PC-3 (cell line): ENCODE results near the gene CARD11. TPM values are rescaled to one million over a fixed set of nuclear protein-coding genes. Genes with fewer than 3 reads are reported as not detected.

Experiments used
- ATAC-seq: fragments of 200-7000 bp; cut with Tn5 transposase; 2 replicates; pipeline ENCODE4 v1.9.1; 2020; ENCODE audit warnings: mild to moderate bottlenecking, moderate library complexity
- BruUV-seq: library from RNA; stranded (reverse); fragments of 400-500 nt; replicated peaks from 2 replicates; lab custom pipeline; 2021; lab: Mats Ljungman, UMichigan
- CTCF ChIA-PET: fragments of 300-600 bp; sonication (Branson Sonifier 250); formaldehyde crosslinking; loops from one replicate; lab custom pipeline; 2022; ENCODE audit warnings: antibody characterized with exemption; lab: Charles Lee
- POLR2A ChIA-PET: fragments of 300-600 bp; sonication (Branson Sonifier 250); formaldehyde crosslinking; loops from one replicate; lab custom pipeline; 2022; ENCODE audit warnings: antibody characterized with exemption; ENCODE audit not compliant: unreplicated experiment; lab: Charles Lee
- DNase-seq: peaks from one replicate; pipeline ENCODE4 v3.0.0-alpha.2; 2015
- H2AFZ ChIP-seq: fragments of 300-600 bp; sonication (generic); 2 replicates; pipeline ENCODE4 v1.6.0; 2016; ENCODE audit warnings: antibody characterized with exemption, low read length
- H3F3A ChIP-seq: fragments of 300-600 bp; sonication (generic); one replicate; pipeline ENCODE4 v1.6.0; 2017; ENCODE audit warnings: antibody characterized with exemption, low read length, control low read depth, mild to moderate bottlenecking; ENCODE audit not compliant: unreplicated experiment
- H3K27ac ChIP-seq: fragments of 300-600 bp; sonication (generic); 2 replicates; pipeline ENCODE4 v1.5.1; 2016; ENCODE audit warnings: mild to moderate bottlenecking, low read length
- H3K27me3 ChIP-seq: fragments of 300-600 bp; sonication (generic); 2 replicates; pipeline ENCODE4 v1.6.1; 2016; ENCODE audit warnings: low read length, mixed read lengths
- H3K36me3 ChIP-seq: fragments of 300-600 bp; sonication (generic); 2 replicates; pipeline ENCODE4 v1.6.1; 2016; ENCODE audit warnings: low read depth, mixed run types, low read length, mixed read lengths
- H3K4me1 ChIP-seq: fragments of 300-600 bp; sonication (generic); 2 replicates; pipeline ENCODE4 v1.5.1; 2016; ENCODE audit warnings: low read length; ENCODE audit not compliant: insufficient read depth
- H3K4me2 ChIP-seq: fragments of 300-600 bp; sonication (generic); 2 replicates; pipeline ENCODE4 v1.6.0; 2016; ENCODE audit warnings: low read length
- H3K4me3 ChIP-seq: fragments of 300-600 bp; sonication (generic); 2 replicates; pipeline ENCODE4 v1.5.1; 2016; ENCODE audit warnings: mild to moderate bottlenecking, low read length, mixed read lengths
- H3K79me2 ChIP-seq: fragments of 300-600 bp; sonication (generic); 2 replicates; pipeline ENCODE4 v1.6.1; 2017; ENCODE audit warnings: low read length, mixed read lengths
- H3K9ac ChIP-seq: fragments of 300-600 bp; sonication (generic); 2 replicates; pipeline ENCODE4 v1.6.0; 2016; ENCODE audit warnings: mild to moderate bottlenecking, low read length
- H3K9me2 ChIP-seq: fragments of 300-600 bp; sonication (generic); replicated peaks from 2 replicates; pipeline ENCODE4 v1.6.1; 2016; ENCODE audit warnings: mixed run types, low read length, mixed read lengths
- H3K9me3 ChIP-seq: fragments of 300-600 bp; sonication (generic); 2 replicates; pipeline ENCODE4 v1.6.1; 2016; ENCODE audit warnings: low read length, mixed read lengths
- H4K20me1 ChIP-seq: fragments of 300-600 bp; sonication (generic); 2 replicates; pipeline ENCODE4 v1.6.1; 2016; ENCODE audit warnings: low read length, mixed read lengths
- EZH2 ChIP-seq: fragments of 300-600 bp; sonication (generic); IDR thresholded peaks from one replicate; pipeline ENCODE4 v1.6.1; 2017; ENCODE audit warnings: antibody characterized with exemption, mild to moderate bottlenecking, low read length; ENCODE audit not compliant: unreplicated experiment
- EZH2phosphoT487 ChIP-seq: fragments of 300-600 bp; sonication (generic); IDR thresholded peaks from 2 replicates; pipeline ENCODE4 v1.6.1; 2018; ENCODE audit warnings: mild to moderate bottlenecking, antibody characterized with exemption, low read length, borderline replicate concordance
- intact Hi-C: fragments of 100-400 bp; cut with micrococcal nuclease; formaldehyde crosslinking; loops from 2 replicates; pipeline ENCODE4 v1.9.0; 2023
- total RNA-seq: library from RNA; depleted of rRNA; stranded (reverse); fragments of >200 nt; gene quantifications from 2 replicates; pipeline ENCODE4 v1.2.3, GENCODE V29; 2014
- TF ChIP-seq, protein P1 (sequence below): fragments of 300-600 bp; sonication (generic); conservative IDR thresholded peaks from 2 replicates; pipeline ENCODE4 v1.5.1; 2017; ENCODE audit warnings: antibody characterized with exemption, low read depth, mild to moderate bottlenecking, low read length

The CARD11 gene
- total RNA-seq, 1 experiment from 2014 or later = not detected

DNA sequence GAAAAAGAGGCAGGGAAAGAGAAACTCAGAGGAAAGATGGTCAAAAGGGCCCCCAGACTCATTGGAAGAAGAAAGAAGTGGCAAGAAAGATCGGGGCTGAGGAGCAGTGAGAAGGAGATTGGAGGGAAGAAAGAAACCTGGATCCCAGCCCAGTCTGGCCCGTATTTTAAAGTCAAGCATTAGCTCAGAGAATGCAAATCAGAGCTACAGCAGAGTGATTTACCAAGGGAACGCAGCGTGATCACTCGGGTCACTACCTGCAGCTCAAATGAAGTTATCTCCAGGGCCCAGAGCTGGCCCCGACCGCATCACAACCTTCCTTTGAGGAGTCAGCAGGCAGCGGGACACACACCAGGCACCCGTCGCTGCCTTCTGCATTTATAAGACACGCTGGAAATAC is 72.8 kb downstream of the CARD11 start:
- no peak overlapping the region for H3K27ac ChIP-seq
- no peak overlapping the region for H2AFZ ChIP-seq
- no peaks in the 10 kb centered on the region for H3K9me2 ChIP-seq
- no peaks in the 10 kb centered on the region for H3K4me1 ChIP-seq
- TF ChIP-seq EZH2phosphoT487 = no peak
- TF ChIP-seq, protein P1, sequence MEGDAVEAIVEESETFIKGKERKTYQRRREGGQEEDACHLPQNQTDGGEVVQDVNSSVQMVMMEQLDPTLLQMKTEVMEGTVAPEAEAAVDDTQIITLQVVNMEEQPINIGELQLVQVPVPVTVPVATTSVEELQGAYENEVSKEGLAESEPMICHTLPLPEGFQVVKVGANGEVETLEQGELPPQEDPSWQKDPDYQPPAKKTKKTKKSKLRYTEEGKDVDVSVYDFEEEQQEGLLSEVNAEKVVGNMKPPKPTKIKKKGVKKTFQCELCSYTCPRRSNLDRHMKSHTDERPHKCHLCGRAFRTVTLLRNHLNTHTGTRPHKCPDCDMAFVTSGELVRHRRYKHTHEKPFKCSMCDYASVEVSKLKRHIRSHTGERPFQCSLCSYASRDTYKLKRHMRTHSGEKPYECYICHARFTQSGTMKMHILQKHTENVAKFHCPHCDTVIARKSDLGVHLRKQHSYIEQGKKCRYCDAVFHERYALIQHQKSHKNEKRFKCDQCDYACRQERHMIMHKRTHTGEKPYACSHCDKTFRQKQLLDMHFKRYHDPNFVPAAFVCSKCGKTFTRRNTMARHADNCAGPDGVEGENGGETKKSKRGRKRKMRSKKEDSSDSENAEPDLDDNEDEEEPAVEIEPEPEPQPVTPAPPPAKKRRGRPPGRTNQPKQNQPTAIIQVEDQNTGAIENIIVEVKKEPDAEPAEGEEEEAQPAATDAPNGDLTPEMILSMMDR = no peak
- no peak for TF ChIP-seq EZH2
- H3K36me3 ChIP-seq = no peaks in the 10 kb centered on the region
- H4K20me1 ChIP-seq = no peaks in the 10 kb centered on the region
- H3K4me3 ChIP-seq = no peak overlapping the region
- no peak for ATAC-seq
- ChIA-PET CTCF (no interaction called here), POLR2A (no interaction called here)
- H3K4me2 ChIP-seq = no peak overlapping the region
- H3K9me3 ChIP-seq = no peaks in the 10 kb centered on the region
- no peak for DNase-seq
- intact Hi-C loops = no loop called here
- BruUV-seq = no TSS peak
- no peaks in the 10 kb centered on the region for H3F3A ChIP-seq
- H3K9ac ChIP-seq = no peak overlapping the region
- peaks cover 24% of the 10 kb centered on the region for H3K27me3 ChIP-seq
- no peaks in the 10 kb centered on the region for H3K79me2 ChIP-seq

DNA sequence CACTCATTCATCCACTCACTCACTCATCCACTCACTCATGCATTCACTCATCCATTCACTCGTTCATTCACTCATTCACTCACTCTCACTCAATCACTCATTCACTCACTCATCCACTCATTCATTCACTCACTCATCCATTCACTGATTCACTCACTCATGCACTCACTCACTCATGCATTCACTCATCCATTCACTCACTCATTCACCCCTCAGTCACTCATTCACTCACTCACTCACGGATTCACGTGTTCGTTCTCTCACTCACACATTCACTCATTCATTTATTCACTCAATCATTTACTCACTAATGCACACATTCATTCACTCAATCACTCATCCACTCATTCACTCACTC is 73.4 kb downstream of the CARD11 start:
- ChIA-PET CTCF (no interaction called here), POLR2A (no interaction called here)
- Histone ChIP-seq H3K79me2 (no peaks in the 10 kb centered on the region), H3K4me3 (no peak overlapping the region), H3K36me3 (no peaks in the 10 kb centered on the region), H3K27ac (no peak overlapping the region), H3K27me3 (peaks cover 24% of the 10 kb centered on the region; the same call in 1 of the 2 replicates), H3K4me2 (no peak overlapping the region), H3F3A (no peaks in the 10 kb centered on the region), H4K20me1 (no peaks in the 10 kb centered on the region), H3K9me3 (no peaks in the 10 kb centered on the region), H2AFZ (no peak overlapping the region), H3K9me2 (no peaks in the 10 kb centered on the region), H3K9ac (no peak overlapping the region), H3K4me1 (no peaks in the 10 kb centered on the region)
- TF ChIP-seq, protein P1 = no peak
- TF ChIP-seq EZH2phosphoT487 (no peak), EZH2 (no peak)
- ATAC-seq (no peak), DNase-seq (no peak)
- no TSS peak for BruUV-seq
- intact Hi-C loops = no loop called here

DNA sequence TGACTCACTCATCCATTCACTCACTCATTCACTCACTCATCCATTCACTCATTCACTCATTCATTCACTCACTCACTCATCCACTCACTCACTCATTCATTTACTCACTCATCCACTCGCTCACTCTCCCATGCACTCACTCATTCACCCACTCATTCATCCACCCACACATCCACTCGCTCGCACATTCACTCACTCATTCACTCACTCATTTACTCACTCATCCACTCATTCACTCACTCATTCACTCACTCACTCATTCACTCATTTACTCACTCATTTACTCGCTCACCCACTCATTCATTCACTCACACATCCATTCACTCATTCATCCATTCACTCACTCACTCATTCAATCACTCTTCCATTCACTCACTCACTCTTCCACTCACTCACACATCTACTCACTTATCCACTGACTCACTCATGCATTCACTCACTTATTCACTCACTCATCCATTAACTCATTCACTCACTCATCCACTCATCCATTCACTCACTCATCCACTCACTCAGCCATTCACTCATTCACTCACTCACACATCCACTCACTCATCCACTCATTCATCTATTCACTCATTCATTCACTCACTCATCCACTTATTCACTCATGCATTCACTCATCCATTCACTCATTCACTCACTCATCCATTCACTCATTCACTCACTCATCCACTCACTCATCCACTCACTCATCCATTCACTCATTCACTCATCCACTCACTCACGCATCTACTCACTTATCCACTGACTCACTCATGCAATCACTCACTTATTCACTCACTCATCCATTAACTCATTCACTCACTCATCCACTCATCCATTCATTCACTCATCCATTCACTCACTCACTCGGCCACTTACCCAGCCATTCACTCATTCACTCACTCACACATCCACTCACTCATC is 74.0 kb downstream of the CARD11 start:
- no TSS peak for BruUV-seq
- intact Hi-C loops = no loop called here

More for the DNA sequence above, 74.0 kb downstream of the CARD11 start:
- no peak for DNase-seq
- Histone ChIP-seq H3K9me3 (no peaks in the 10 kb centered on the region), H3K4me2 (no peak overlapping the region), H3K9ac (no peak overlapping the region), H4K20me1 (no peaks in the 10 kb centered on the region), H3K9me2 (no peaks in the 10 kb centered on the region), H3K4me1 (no peaks in the 10 kb centered on the region), H3K36me3 (no peaks in the 10 kb centered on the region), H3K79me2 (no peaks in the 10 kb centered on the region), H3K27me3 (peaks cover 24% of the 10 kb centered on the region; the same call in 1 of the 2 replicates), H2AFZ (no peak overlapping the region), H3K4me3 (no peak overlapping the region), H3F3A (no peaks in the 10 kb centered on the region), H3K27ac (no peak overlapping the region)
- CTCF ChIA-PET = no interaction called here
- no peak for ATAC-seq
- TF ChIP-seq EZH2phosphoT487 (no peak), EZH2 (no peak)
- TF ChIP-seq, protein P1 = no peak
- POLR2A ChIA-PET = no interaction called here
